Fibroblast of lung (primary cell): ENCODE measurements around the gene ESPNL. TPM values are rescaled to one million over a fixed set of nuclear protein-coding genes. Genes with fewer than 3 reads are reported as not detected.

Source experiments
- DNase-seq, 2 donors: peaks; one replicate each; pipeline versions ENCODE4 v3.0.0 to v3.0.0-alpha.2; 2010; ENCODE audit warnings: low read depth in 2 of 2
- H2AFZ ChIP-seq: 2 replicates; pipeline ENCODE4 v1.5.1; 2012; ENCODE audit warnings: low read length, control low read depth, inconsistent platforms
- H3K27ac ChIP-seq: 2 replicates; pipeline ENCODE4 v1.5.1; 2011; ENCODE audit warnings: low read length, control low read depth; ENCODE audit not compliant: insufficient read depth
- H3K27me3 ChIP-seq: 2 replicates; pipeline ENCODE4 v1.5.1; 2011; ENCODE audit warnings: mild to moderate bottlenecking, low read length; ENCODE audit not compliant: control insufficient read depth, insufficient read depth
- H3K36me3 ChIP-seq: 2 replicates; pipeline ENCODE4 v1.5.1; 2011; ENCODE audit warnings: low read length; ENCODE audit not compliant: control insufficient read depth, insufficient read depth
- H3K4me1 ChIP-seq: 2 replicates; pipeline ENCODE4 v1.5.1; 2011; ENCODE audit warnings: low read length; ENCODE audit not compliant: control insufficient read depth, insufficient read depth; ENCODE audit errors: extremely low read depth
- H3K4me2 ChIP-seq: 2 replicates; pipeline ENCODE4 v1.5.1; 2011; ENCODE audit warnings: low read length, control low read depth; ENCODE audit not compliant: insufficient read depth; ENCODE audit errors: extremely low read depth
- H3K4me3 ChIP-seq, 4 experiments: fragments of 200-600 bp in 1 of 4; sonication (generic) in 1 of 4; replicated peaks in 1 of 4; 2 replicates each; pipeline ENCODE4 v1.5.1; 2011 to 2016; ENCODE audit warnings: low read length in 4 of 4, low read depth in 3 of 4, mild to moderate bottlenecking in 3 of 4, control low read depth in 2 of 4, inconsistent platforms in 1 of 4, mixed read lengths in 1 of 4; ENCODE audit not compliant: insufficient read depth in 1 of 4; ENCODE audit errors: control extremely low read depth in 1 of 4
- H3K79me2 ChIP-seq: 2 replicates; pipeline ENCODE4 v1.5.1; 2012; ENCODE audit warnings: mild to moderate bottlenecking, low read length, inconsistent platforms; ENCODE audit not compliant: control insufficient read depth, insufficient read depth
- H3K9ac ChIP-seq: 2 replicates; pipeline ENCODE4 v1.5.1; 2011; ENCODE audit warnings: mild to moderate bottlenecking, low read length, control low read depth; ENCODE audit not compliant: insufficient read depth
- H3K9me3 ChIP-seq: 2 replicates; pipeline ENCODE4 v1.5.1; 2012; ENCODE audit warnings: low read depth, low read length; ENCODE audit not compliant: control insufficient read depth, insufficient read depth
- H4K20me1 ChIP-seq: 2 replicates; pipeline ENCODE4 v1.5.1; 2011; ENCODE audit warnings: low read length; ENCODE audit not compliant: control insufficient read depth, insufficient read depth; ENCODE audit errors: extremely low read depth
- EZH2 ChIP-seq: IDR thresholded peaks from 2 replicates; pipeline ENCODE4 v1.5.1; 2012; ENCODE audit warnings: low read length, control low read depth, mild to moderate bottlenecking; ENCODE audit errors: missing control alignments
- polyA plus RNA-seq, 2 donors: library from polyadenylated mRNA; depleted of rRNA in 1 of 2; stranded (reverse) in 1 of 2; unstranded in 1 of 2; fragments of >200 nt; gene quantifications; 2 replicates each; pipeline ENCODE4 v1.2.1, GENCODE V29; 2011 to 2012; ENCODE audit warnings: missing spikeins in 1 of 2
- total RNA-seq: library from RNA; depleted of rRNA; stranded (reverse); fragments of >200 nt; gene quantifications from 2 replicates; pipeline ENCODE4 v1.2.1, GENCODE V29; 2014
- TF ChIP-seq, protein P1 (sequence below), 2 donors: IDR thresholded peaks in 1 of 2; conservative IDR thresholded peaks in 1 of 2; 1 replicate in 1 of 2; 2 replicates in 1 of 2; pipeline ENCODE4 v1.5.1; 2011 to 2012; ENCODE audit warnings: low read length in 2 of 2, control low read depth in 1 of 2, inconsistent platforms in 1 of 2, low read depth in 1 of 2, mild to moderate bottlenecking in 1 of 2

The ESPNL gene
- total and polyA plus RNA-seq, 2 donors (not counting 1 experiment from before 2014, with no cell fraction given), result 0.79 to 2.8 TPM

DNA sequence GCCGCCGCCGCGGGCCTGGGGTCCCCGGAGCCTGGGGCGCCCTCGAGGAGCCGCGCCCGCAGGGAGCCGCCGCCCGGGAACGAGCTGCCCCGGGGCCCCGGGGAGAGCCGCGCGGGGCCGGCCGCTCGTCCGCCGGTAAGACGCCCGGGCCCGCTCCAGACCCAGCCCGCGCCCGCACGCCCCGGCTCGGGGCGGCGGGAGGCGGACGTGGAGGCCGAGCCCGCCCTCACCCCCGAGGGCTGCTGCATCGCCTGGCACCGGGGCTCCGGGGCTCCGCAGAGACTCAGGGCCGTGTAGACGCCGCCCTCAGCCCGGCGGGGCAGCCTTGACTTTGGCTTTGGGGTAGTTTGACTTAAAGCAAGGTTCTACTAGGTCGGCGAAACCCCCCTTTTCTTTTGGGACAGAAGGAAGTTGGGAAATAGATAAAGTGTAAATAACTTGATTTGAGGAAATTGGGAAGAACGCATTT, 59.0 kb downstream of the ESPNL start:
- Histone ChIP-seq H3K4me1 (peaks cover 20% of the 10 kb centered on the region), H3K27me3 (no peaks in the 10 kb centered on the region), H2AFZ (no peak overlapping the region), H3K27ac (peak overlapping the region; percentile 19), H3K4me3 (peak overlapping the region; percentile 22 to 37 (median 24)), H3K9me3 (no peaks in the 10 kb centered on the region), H4K20me1 (no peaks in the 10 kb centered on the region), H3K36me3 (no peaks in the 10 kb centered on the region), H3K9ac (peak overlapping the region; percentile 61), H3K4me2 (peak overlapping the region; percentile 70), H3K79me2 (no peaks in the 10 kb centered on the region)
- DNase-seq, result no peak
- TF ChIP-seq, protein P1, sequence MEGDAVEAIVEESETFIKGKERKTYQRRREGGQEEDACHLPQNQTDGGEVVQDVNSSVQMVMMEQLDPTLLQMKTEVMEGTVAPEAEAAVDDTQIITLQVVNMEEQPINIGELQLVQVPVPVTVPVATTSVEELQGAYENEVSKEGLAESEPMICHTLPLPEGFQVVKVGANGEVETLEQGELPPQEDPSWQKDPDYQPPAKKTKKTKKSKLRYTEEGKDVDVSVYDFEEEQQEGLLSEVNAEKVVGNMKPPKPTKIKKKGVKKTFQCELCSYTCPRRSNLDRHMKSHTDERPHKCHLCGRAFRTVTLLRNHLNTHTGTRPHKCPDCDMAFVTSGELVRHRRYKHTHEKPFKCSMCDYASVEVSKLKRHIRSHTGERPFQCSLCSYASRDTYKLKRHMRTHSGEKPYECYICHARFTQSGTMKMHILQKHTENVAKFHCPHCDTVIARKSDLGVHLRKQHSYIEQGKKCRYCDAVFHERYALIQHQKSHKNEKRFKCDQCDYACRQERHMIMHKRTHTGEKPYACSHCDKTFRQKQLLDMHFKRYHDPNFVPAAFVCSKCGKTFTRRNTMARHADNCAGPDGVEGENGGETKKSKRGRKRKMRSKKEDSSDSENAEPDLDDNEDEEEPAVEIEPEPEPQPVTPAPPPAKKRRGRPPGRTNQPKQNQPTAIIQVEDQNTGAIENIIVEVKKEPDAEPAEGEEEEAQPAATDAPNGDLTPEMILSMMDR (conservative IDR thresholded peaks at IDR 0.05 in 1 of 2, IDR thresholded peaks at IDR 0.05 in 1 of 2; ENCODE audit: low read depth in 1 of 2, low read length in 2 of 2), result no peak
- no peak for TF ChIP-seq EZH2

GRCh38 chr2:238159661-238160205, 59.6 kb downstream of the ESPNL start:
- H3K4me2 ChIP-seq, result peak overlapping the region; percentile 70
- no peak overlapping the region for H2AFZ ChIP-seq
- peaks cover 20% of the 10 kb centered on the region for H3K4me1 ChIP-seq
- H3K9ac ChIP-seq, result peak overlapping the region; percentile 59
- peak overlapping the region; percentile 19 for H3K27ac ChIP-seq
- no peaks in the 10 kb centered on the region for H3K9me3 ChIP-seq
- DNase-seq, result no peak
- H4K20me1 ChIP-seq, result no peaks in the 10 kb centered on the region
- H3K36me3 ChIP-seq, result no peaks in the 10 kb centered on the region
- peak overlapping the region in 3 of 4 experiments; percentile 22 to 25 (median 24) for H3K4me3 ChIP-seq
- no peaks in the 10 kb centered on the region for H3K27me3 ChIP-seq
- no peaks in the 10 kb centered on the region for H3K79me2 ChIP-seq
- TF ChIP-seq, protein P1 (conservative IDR thresholded peaks at IDR 0.05 in 1 of 2, IDR thresholded peaks at IDR 0.05 in 1 of 2; ENCODE audit: low read depth in 1 of 2, low read length in 2 of 2), result no peak
- no peak for TF ChIP-seq EZH2

DNA sequence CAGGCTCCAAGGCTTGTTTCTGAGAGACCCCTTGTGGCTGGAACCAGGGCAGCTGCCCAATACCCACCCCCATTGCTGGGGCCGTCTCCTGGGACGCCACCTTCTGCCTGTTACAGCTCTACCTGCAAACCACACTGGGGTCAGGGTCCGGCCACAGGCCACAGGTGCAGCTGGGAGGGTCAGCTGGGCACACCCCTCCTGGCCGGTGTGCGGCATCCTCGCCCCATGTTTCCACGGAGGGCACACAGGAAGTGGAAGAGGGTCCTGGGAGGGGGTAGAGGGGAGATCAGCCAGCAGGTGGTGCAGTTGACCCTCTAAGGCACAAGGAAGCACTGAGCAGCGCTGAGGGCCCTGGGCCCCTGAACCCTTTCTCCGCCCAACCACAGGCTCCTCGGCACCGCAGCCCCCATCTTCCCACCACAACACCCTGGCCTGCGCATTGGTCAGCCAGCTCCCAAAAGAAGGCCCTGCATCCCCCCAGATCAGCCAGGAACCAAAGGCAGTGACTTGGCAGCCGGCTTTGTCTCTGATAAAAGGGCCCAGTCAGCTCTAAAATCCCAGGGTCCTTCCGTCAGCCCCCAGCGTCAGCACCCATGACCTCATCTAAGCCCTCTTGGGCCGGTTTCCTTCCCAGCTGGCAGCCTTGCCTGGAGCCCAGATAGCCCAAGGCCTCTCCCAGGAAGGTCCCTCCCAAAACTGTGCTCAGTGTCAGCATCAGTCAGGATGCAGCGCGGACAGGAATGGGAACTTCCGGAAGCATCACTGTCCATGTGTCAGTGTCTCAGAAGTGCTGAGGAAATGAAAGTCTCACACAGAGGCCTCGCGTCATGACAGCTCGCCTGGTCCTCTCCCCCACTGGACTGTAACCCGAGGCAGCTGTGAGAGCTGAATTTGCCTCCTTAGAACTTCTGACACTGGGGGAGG, 60.3 kb downstream of the ESPNL start:
- Histone ChIP-seq H3K9me3 (no peaks in the 10 kb centered on the region), H3K27me3 (no peaks in the 10 kb centered on the region), H3K36me3 (no peaks in the 10 kb centered on the region), H3K4me3 (no peak overlapping the region), H3K79me2 (no peaks in the 10 kb centered on the region), H2AFZ (peak overlapping the region; percentile 2), H3K4me1 (peaks cover 18% of the 10 kb centered on the region), H3K9ac (peak overlapping the region; percentile 59), H3K27ac (peak overlapping the region; percentile 37), H4K20me1 (no peaks in the 10 kb centered on the region), H3K4me2 (no peak overlapping the region)
- TF ChIP-seq EZH2, result no peak
- TF ChIP-seq, protein P1 (conservative IDR thresholded peaks at IDR 0.05 in 1 of 2, IDR thresholded peaks at IDR 0.05 in 1 of 2; ENCODE audit: low read depth in 1 of 2, low read length in 2 of 2), result peak; percentile 5 to 49
- DNase-seq, result peak in 1 of 2 donors; percentile 51
